Right ventricle myocardium superior (tissue), 1 donor: ENCODE data around the gene BTG1. TPM values are rescaled to one million over a fixed set of nuclear protein-coding genes. Genes with fewer than 3 reads are reported as not detected.

Experiments
- ATAC-seq: fragments of 200-7000 bp; cut with Tn5 transposase; one replicate; pipeline ENCODE4 v1.9.1; 2020; ENCODE audit warnings: mild to moderate bottlenecking; ENCODE audit not compliant: poor library complexity
- DNase-seq: peaks from one replicate; pipeline ENCODE4 v3.0.0-alpha.2; 2020
- intact Hi-C: fragments of 100-400 bp; cut with DNase I; formaldehyde crosslinking; loops from one replicate; pipeline ENCODE4 v1.11.2; 2022
- total RNA-seq: library from RNA; stranded (reverse); fragmentation: NEBNext Ultra II Directional; extraction: Animal tissue kit (Norgen Biotek cat#: 25700); gene quantifications from one replicate; pipeline ENCODE4 v1.2.1, GENCODE V29; 2021
- donor health status: DM: no; HTN: yes; CAD: no; lungs with severe emphysema.

The BTG1 gene
- total RNA-seq, 1 donor from 2014 or later = 74.1 TPM

GRCh38 chr12:92156139-92156538 is 10.5 kb upstream of the BTG1 start:
- ATAC-seq = no peak
- no peak for DNase-seq
- intact Hi-C loops = loop anchor here (10.0 kb wide), 1 partner anchor 69 kb away; no protein-coding TSS in a partner anchor

GRCh38 chr12:92155733-92156132 is 10.1 kb upstream of the BTG1 start:
- ATAC-seq (no peak), DNase-seq (no peak)
- intact Hi-C loops = loop anchor here (10.0 kb wide), 1 partner anchor 69 kb away; no protein-coding TSS in a partner anchor

- intact Hi-C loops = loop anchor here (10.0 kb wide), 1 partner anchor 73 kb away; no protein-coding TSS in a partner anchor
- ATAC-seq = no peak
- DNase-seq = no peak
These were observed 6.3 kb upstream of the BTG1 start for GRCh38 chr12:92151916-92152315.

GRCh38 chr12:92149563-92149962 is 3.9 kb upstream of the BTG1 start:
- intact Hi-C loops = loop anchor here (5.0 to 10.0 kb wide), 3 partner anchors 93 to 765 kb away; no protein-coding TSS in a partner anchor
- ATAC-seq = no peak
- no peak for DNase-seq

- intact Hi-C loops = loop anchor here (5.0 to 10.0 kb wide), 3 partner anchors 95 to 763 kb away; no protein-coding TSS in a partner anchor
- no peak for DNase-seq
- ATAC-seq = no peak
These were observed 1.8 kb upstream of the BTG1 start for GRCh38 chr12:92147491-92147890.

- DNase-seq = no peak
- intact Hi-C loops = loop anchor here (5.0 to 10.0 kb wide), 3 partner anchors 96 to 762 kb away; no protein-coding TSS in a partner anchor
- ATAC-seq = no peak
These were observed 1.0 kb upstream of the BTG1 start for GRCh38 chr12:92146497-92147224.

- peak; percentile 2 for ATAC-seq
- intact Hi-C loops = loop anchor here (5.0 to 10.0 kb wide), 3 partner anchors 97 to 761 kb away; no protein-coding TSS in a partner anchor
- no peak for DNase-seq
These were observed 240 bp downstream of the BTG1 start for GRCh38 chr12:92145481-92145730.

GRCh38 chr12:92144631-92145480 is 790 bp downstream of the BTG1 start:
- ATAC-seq (peak; percentile 17), DNase-seq (peak; percentile 64)
- intact Hi-C loops = loop anchor here (5.0 to 10.0 kb wide), 5 partner anchors 97 to 760 kb away; no protein-coding TSS in a partner anchor

GRCh38 chr12:92143686-92144630 is 1.7 kb downstream of the BTG1 start:
- DNase-seq (peak; percentile 61), ATAC-seq (peak; percentile 60)
- intact Hi-C loops = loop anchor here (5.0 to 10.0 kb wide), 3 partner anchors 142 to 759 kb away; no protein-coding TSS in a partner anchor

- intact Hi-C loops = loop anchor here (5.0 to 10.0 kb wide), 3 partner anchors 141 to 758 kb away; no protein-coding TSS in a partner anchor
- ATAC-seq (no peak), DNase-seq (no peak)
These were observed 2.4 kb downstream of the BTG1 start for GRCh38 chr12:92143258-92143657.

GRCh38 chr12:92142251-92142926 is 3.3 kb downstream of the BTG1 start:
- DNase-seq (no peak), ATAC-seq (no peak)
- intact Hi-C loops = loop anchor here (5.0 to 10.0 kb wide), 3 partner anchors 140 to 758 kb away; no protein-coding TSS in a partner anchor

- intact Hi-C loops = loop anchor here (5.0 to 10.0 kb wide), 3 partner anchors 139 to 757 kb away; no protein-coding TSS in a partner anchor
- ATAC-seq (no peak), DNase-seq (no peak)
These were observed 4.0 kb downstream of the BTG1 start for GRCh38 chr12:92141591-92142121.

GRCh38 chr12:92140896-92141536 is 4.6 kb downstream of the BTG1 start:
- intact Hi-C loops = loop anchor here (5.0 to 10.0 kb wide), 3 partner anchors 139 to 756 kb away; no protein-coding TSS in a partner anchor
- no peak for ATAC-seq
- DNase-seq = no peak

GRCh38 chr12:92140156-92140555 is 5.5 kb downstream of the BTG1 start:
- DNase-seq (no peak), ATAC-seq (no peak)
- intact Hi-C loops = loop anchor here (5.0 to 10.0 kb wide), 3 partner anchors 138 to 755 kb away; no protein-coding TSS in a partner anchor

- intact Hi-C loops = loop anchor here (5.0 to 10.0 kb wide), 4 partner anchors 62 to 755 kb away; no protein-coding TSS in a partner anchor
- no peak for DNase-seq
- no peak for ATAC-seq
These were observed 6.0 kb downstream of the BTG1 start for GRCh38 chr12:92139634-92140150.

GRCh38 chr12:92138626-92139025 is 7.0 kb downstream of the BTG1 start:
- DNase-seq (no peak), ATAC-seq (no peak)
- intact Hi-C loops = loop anchor here (5.0 kb wide), 1 partner anchor 61 kb away; no protein-coding TSS in a partner anchor
